Measurements from ENCODE around the gene LCE3A.

The LCE3A gene

GRCh38 chr1:152640351-152640750, 17.4 kb upstream of the LCE3A start:
- Histone ChIP-seq H3K9me3 (ENCODE audit: control insufficient read depth, insufficient read depth, low read depth, low read length) (peaks cover 30% of the 10 kb centered on the region; the same call in 1 of the 2 replicates), H3K27ac (ENCODE audit: low read depth, low read length) (no peak overlapping the region), H3K36me3 (ENCODE audit: control insufficient read depth, insufficient read depth, low read length) (no peaks in the 10 kb centered on the region)

GRCh38 chr1:152630596-152630995, 7.7 kb upstream of the LCE3A start:
- no peaks in the 10 kb centered on the region for H3K36me3 ChIP-seq (ENCODE audit: control insufficient read depth, insufficient read depth, low read length)

More at GRCh38 chr1:152640351-152640750, 17.4 kb upstream of the LCE3A start:
- H3K9ac ChIP-seq (ENCODE audit: low read length), result no peak overlapping the region
- no peaks in the 10 kb centered on the region for H3K4me1 ChIP-seq (ENCODE audit: control insufficient read depth, insufficient read depth, low read length)
- H3K27me3 ChIP-seq (ENCODE audit: control insufficient read depth, insufficient read depth, low read length), result peaks cover 4% of the 10 kb centered on the region; the same call in 1 of the 2 replicates
- H3K4me3 ChIP-seq (ENCODE audit: low read depth, low read length), result no peak overlapping the region

GRCh38 chr1:152626744-152627143, 3.8 kb upstream of the LCE3A start:
- H3K4me3 ChIP-seq (ENCODE audit: low read depth, low read length), result no peak overlapping the region
- no peaks in the 10 kb centered on the region for H3K36me3 ChIP-seq (ENCODE audit: control insufficient read depth, insufficient read depth, low read length)
- no peaks in the 10 kb centered on the region; the same call in 1 of the 2 replicates for H3K4me1 ChIP-seq (ENCODE audit: control insufficient read depth, insufficient read depth, low read length)
- peaks cover 27% of the 10 kb centered on the region for H3K27me3 ChIP-seq (ENCODE audit: control insufficient read depth, insufficient read depth, low read length)
- H3K27ac ChIP-seq (ENCODE audit: low read depth, low read length), result no peak overlapping the region
- peaks cover 47% of the 10 kb centered on the region; the same call in 1 of the 2 replicates for H3K9me3 ChIP-seq (ENCODE audit: control insufficient read depth, insufficient read depth, low read depth, low read length)
- no peak overlapping the region for H3K9ac ChIP-seq (ENCODE audit: low read length)

More at GRCh38 chr1:152630596-152630995, 7.7 kb upstream of the LCE3A start:
- peaks cover 43% of the 10 kb centered on the region; the same call in 1 of the 2 replicates for H3K9me3 ChIP-seq (ENCODE audit: control insufficient read depth, insufficient read depth, low read depth, low read length)
- H3K4me3 ChIP-seq (ENCODE audit: low read depth, low read length), result no peak overlapping the region
- peaks cover 15% of the 10 kb centered on the region; the same call in 1 of the 2 replicates for H3K27me3 ChIP-seq (ENCODE audit: control insufficient read depth, insufficient read depth, low read length)
- H3K9ac ChIP-seq (ENCODE audit: low read length), result no peak overlapping the region
- no peaks in the 10 kb centered on the region for H3K4me1 ChIP-seq (ENCODE audit: control insufficient read depth, insufficient read depth, low read length)
- H3K27ac ChIP-seq (ENCODE audit: low read depth, low read length), result no peak overlapping the region

- H3K4me1 ChIP-seq (ENCODE audit: control insufficient read depth, insufficient read depth, low read length), result no peaks in the 10 kb centered on the region; the same call in 1 of the 2 replicates
- H3K9ac ChIP-seq (ENCODE audit: low read length), result no peak overlapping the region
- H3K27me3 ChIP-seq (ENCODE audit: control insufficient read depth, insufficient read depth, low read length), result peaks cover 27% of the 10 kb centered on the region
- H3K4me3 ChIP-seq (ENCODE audit: low read depth, low read length), result 0 out of 2 replicates have a peak overlapping the region, but pooled peaks have one; percentile 9
- peaks cover 61% of the 10 kb centered on the region for H3K9me3 ChIP-seq (ENCODE audit: control insufficient read depth, insufficient read depth, low read depth, low read length)
- no peaks in the 10 kb centered on the region for H3K36me3 ChIP-seq (ENCODE audit: control insufficient read depth, insufficient read depth, low read length)
- no peak overlapping the region for H3K27ac ChIP-seq (ENCODE audit: low read depth, low read length)
Observed at GRCh38 chr1:152623203-152623844, 421 bp upstream of the LCE3A start.

- Histone ChIP-seq H3K27ac (ENCODE audit: low read depth, low read length) (no peak overlapping the region), H3K9ac (ENCODE audit: low read length) (no peak overlapping the region), H3K9me3 (ENCODE audit: control insufficient read depth, insufficient read depth, low read depth, low read length) (peaks cover 61% of the 10 kb centered on the region), H3K4me3 (ENCODE audit: low read depth, low read length) (no peak overlapping the region), H3K27me3 (ENCODE audit: control insufficient read depth, insufficient read depth, low read length) (peaks cover 16% of the 10 kb centered on the region), H3K36me3 (ENCODE audit: control insufficient read depth, insufficient read depth, low read length) (no peaks in the 10 kb centered on the region), H3K4me1 (ENCODE audit: control insufficient read depth, insufficient read depth, low read length) (no peaks in the 10 kb centered on the region; the same call in 1 of the 2 replicates)
Observed at GRCh38 chr1:152621993-152622392, 910 bp downstream of the LCE3A start.

GRCh38 chr1:152613511-152613910, 9.4 kb downstream of the LCE3A start, which contains the start of gene LCE3B:
TSS of gene LCE3B (plus strand) at chr1:152613811. CDS start at chr1:152613811, 0 bp downstream.
- Histone ChIP-seq H3K36me3 (ENCODE audit: control insufficient read depth, insufficient read depth, low read length) (no peaks in the 10 kb centered on the region), H3K27ac (ENCODE audit: low read depth, low read length) (no peak within 1 kb of the TSS), H3K4me3 (ENCODE audit: low read depth, low read length) (no peak within 1 kb of the TSS; the same call in 1 of the 2 replicates), H3K4me1 (ENCODE audit: control insufficient read depth, insufficient read depth, low read length) (no peaks in the 10 kb centered on the region), H3K27me3 (ENCODE audit: control insufficient read depth, insufficient read depth, low read length) (peaks cover 39% of the 10 kb centered on the region; the same call in 1 of the 2 replicates), H3K9me3 (ENCODE audit: control insufficient read depth, insufficient read depth, low read depth, low read length) (peaks cover 54% of the 10 kb centered on the region), H3K9ac (ENCODE audit: low read length) (no peak within 1 kb of the TSS)

GRCh38 chr1:152599934-152600333, 23.0 kb downstream of the LCE3A start, which contains the start of gene LCE3C:
TSS of gene LCE3C (plus strand) at chr1:152600234. CDS start at chr1:152600732, 498 bp downstream.
- Histone ChIP-seq H3K27me3 (ENCODE audit: control insufficient read depth, insufficient read depth, low read length) (peaks cover 8% of the 10 kb centered on the region; the same call in 1 of the 2 replicates), H3K36me3 (ENCODE audit: control insufficient read depth, insufficient read depth, low read length) (no peaks in the 10 kb centered on the region), H3K9ac (ENCODE audit: low read length) (no peak within 1 kb of the TSS), H3K4me1 (ENCODE audit: control insufficient read depth, insufficient read depth, low read length) (no peaks in the 10 kb centered on the region), H3K9me3 (ENCODE audit: control insufficient read depth, insufficient read depth, low read depth, low read length) (peaks cover 52% of the 10 kb centered on the region; the same call in 1 of the 2 replicates), H3K27ac (ENCODE audit: low read depth, low read length) (no peak within 1 kb of the TSS), H3K4me3 (ENCODE audit: low read depth, low read length) (no peak within 1 kb of the TSS)

GRCh38 chr1:152596986-152597385, 25.9 kb downstream of the LCE3A start:
- no peak overlapping the region for H3K4me3 ChIP-seq (ENCODE audit: low read depth, low read length)

GRCh38 chr1:152585586-152585985, 37.3 kb downstream of the LCE3A start:
- no peaks in the 10 kb centered on the region for H3K4me1 ChIP-seq (ENCODE audit: control insufficient read depth, insufficient read depth, low read length)
- H3K9me3 ChIP-seq (ENCODE audit: control insufficient read depth, insufficient read depth, low read depth, low read length), result peaks cover 24% of the 10 kb centered on the region; the same call in 1 of the 2 replicates
- H3K36me3 ChIP-seq (ENCODE audit: control insufficient read depth, insufficient read depth, low read length), result no peaks in the 10 kb centered on the region
- H3K4me3 ChIP-seq (ENCODE audit: low read depth, low read length), result no peak overlapping the region
- no peak overlapping the region for H3K27ac ChIP-seq (ENCODE audit: low read depth, low read length)
- H3K27me3 ChIP-seq (ENCODE audit: control insufficient read depth, insufficient read depth, low read length), result no peaks in the 10 kb centered on the region; the same call in 1 of the 2 replicates
- no peak overlapping the region for H3K9ac ChIP-seq (ENCODE audit: low read length)

More at GRCh38 chr1:152596986-152597385, 25.9 kb downstream of the LCE3A start:
- H3K36me3 ChIP-seq (ENCODE audit: control insufficient read depth, insufficient read depth, low read length), result no peaks in the 10 kb centered on the region
- H3K9me3 ChIP-seq (ENCODE audit: control insufficient read depth, insufficient read depth, low read depth, low read length), result peaks cover 32% of the 10 kb centered on the region; the same call in 1 of the 2 replicates
- no peaks in the 10 kb centered on the region for H3K4me1 ChIP-seq (ENCODE audit: control insufficient read depth, insufficient read depth, low read length)
- H3K9ac ChIP-seq (ENCODE audit: low read length), result no peak overlapping the region
- no peaks in the 10 kb centered on the region; the same call in 1 of the 2 replicates for H3K27me3 ChIP-seq (ENCODE audit: control insufficient read depth, insufficient read depth, low read length)
- H3K27ac ChIP-seq (ENCODE audit: low read depth, low read length), result no peak overlapping the region

- Histone ChIP-seq H3K27me3 (ENCODE audit: control insufficient read depth, insufficient read depth, low read length) (no peaks in the 10 kb centered on the region), H3K9me3 (ENCODE audit: control insufficient read depth, insufficient read depth, low read depth, low read length) (peaks cover 36% of the 10 kb centered on the region; the same call in 1 of the 2 replicates), H3K4me1 (ENCODE audit: control insufficient read depth, insufficient read depth, low read length) (no peaks in the 10 kb centered on the region), H3K4me3 (ENCODE audit: low read depth, low read length) (no peak overlapping the region), H3K9ac (ENCODE audit: low read length) (no peak overlapping the region), H3K27ac (ENCODE audit: low read depth, low read length) (no peak overlapping the region), H3K36me3 (ENCODE audit: control insufficient read depth, insufficient read depth, low read length) (no peaks in the 10 kb centered on the region)
Observed at GRCh38 chr1:152582647-152583046, 40.3 kb downstream of the LCE3A start.

- peaks cover 37% of the 10 kb centered on the region; the same call in 1 of the 2 replicates for H3K9me3 ChIP-seq (ENCODE audit: control insufficient read depth, insufficient read depth, low read depth, low read length)
- H3K4me1 ChIP-seq (ENCODE audit: control insufficient read depth, insufficient read depth, low read length), result no peaks in the 10 kb centered on the region
- no peaks in the 10 kb centered on the region for H3K36me3 ChIP-seq (ENCODE audit: control insufficient read depth, insufficient read depth, low read length)
Observed at GRCh38 chr1:152580433-152580832, 42.5 kb downstream of the LCE3A start, which contains the start of gene LCE3D. TSS of gene LCE3D (minus strand) at chr1:152580516. CDS start at chr1:152579936, 580 bp downstream.

More at GRCh38 chr1:152580433-152580832, 42.5 kb downstream of the LCE3A start, which contains the start of gene LCE3D:
- H3K27ac ChIP-seq (ENCODE audit: low read depth, low read length), result no peak within 1 kb of the TSS
- H3K27me3 ChIP-seq (ENCODE audit: control insufficient read depth, insufficient read depth, low read length), result no peaks in the 10 kb centered on the region
- no peak within 1 kb of the TSS for H3K4me3 ChIP-seq (ENCODE audit: low read depth, low read length)
- H3K9ac ChIP-seq (ENCODE audit: low read length), result no peak within 1 kb of the TSS
